ENCODE data around the gene KIF26A.

KIF26A gene

GRCh38 chr14:104184911-104185499, 46.6 kb downstream of the KIF26A start:
- Histone ChIP-seq H3K27me3 (ENCODE audit: control insufficient read depth, insufficient read depth, low read length) (no peaks in the 10 kb centered on the region), H3K4me1 (ENCODE audit: control insufficient read depth, insufficient read depth, low read length) (no peaks in the 10 kb centered on the region), H3K9me3 (ENCODE audit: control insufficient read depth, insufficient read depth, low read length) (no peaks in the 10 kb centered on the region), H3K9ac (ENCODE audit: low read depth, low read length) (no peak overlapping the region), H3K4me3 (ENCODE audit: low read depth, low read length) (no peak overlapping the region), H3K36me3 (ENCODE audit: control insufficient read depth, insufficient read depth, low read length) (peaks cover 3% of the 10 kb centered on the region)

GRCh38 chr14:104185916-104186495, 47.6 kb downstream of the KIF26A start:
- Histone ChIP-seq H3K27me3 (ENCODE audit: control insufficient read depth, insufficient read depth, low read length) (no peaks in the 10 kb centered on the region), H3K9me3 (ENCODE audit: control insufficient read depth, insufficient read depth, low read length) (no peaks in the 10 kb centered on the region), H3K4me1 (ENCODE audit: control insufficient read depth, insufficient read depth, low read length) (no peaks in the 10 kb centered on the region), H3K9ac (ENCODE audit: low read depth, low read length) (no peak overlapping the region), H3K36me3 (ENCODE audit: control insufficient read depth, insufficient read depth, low read length) (no peaks in the 10 kb centered on the region), H3K4me3 (ENCODE audit: low read depth, low read length) (no peak overlapping the region)

GRCh38 chr14:104186575-104186974, 48.2 kb downstream of the KIF26A start:
- H3K4me3 ChIP-seq (ENCODE audit: low read depth, low read length), result no peak overlapping the region
- no peaks in the 10 kb centered on the region for H3K36me3 ChIP-seq (ENCODE audit: control insufficient read depth, insufficient read depth, low read length)
- H3K27me3 ChIP-seq (ENCODE audit: control insufficient read depth, insufficient read depth, low read length), result no peaks in the 10 kb centered on the region
- H3K4me1 ChIP-seq (ENCODE audit: control insufficient read depth, insufficient read depth, low read length), result no peaks in the 10 kb centered on the region
- no peaks in the 10 kb centered on the region for H3K9me3 ChIP-seq (ENCODE audit: control insufficient read depth, insufficient read depth, low read length)
- H3K9ac ChIP-seq (ENCODE audit: low read depth, low read length), result no peak overlapping the region

- no peak overlapping the region for H3K4me3 ChIP-seq (ENCODE audit: low read depth, low read length)
- H3K36me3 ChIP-seq (ENCODE audit: control insufficient read depth, insufficient read depth, low read length), result no peaks in the 10 kb centered on the region
- no peaks in the 10 kb centered on the region for H3K9me3 ChIP-seq (ENCODE audit: control insufficient read depth, insufficient read depth, low read length)
- no peak overlapping the region for H3K9ac ChIP-seq (ENCODE audit: low read depth, low read length)
- no peaks in the 10 kb centered on the region for H3K4me1 ChIP-seq (ENCODE audit: control insufficient read depth, insufficient read depth, low read length)
- H3K27me3 ChIP-seq (ENCODE audit: control insufficient read depth, insufficient read depth, low read length), result no peaks in the 10 kb centered on the region
Observed at GRCh38 chr14:104187121-104187889, 48.9 kb downstream of the KIF26A start.

GRCh38 chr14:104187931-104188726, 49.7 kb downstream of the KIF26A start:
- Histone ChIP-seq H3K4me3 (ENCODE audit: low read depth, low read length) (no peak overlapping the region), H3K36me3 (ENCODE audit: control insufficient read depth, insufficient read depth, low read length) (no peaks in the 10 kb centered on the region), H3K9ac (ENCODE audit: low read depth, low read length) (no peak overlapping the region), H3K4me1 (ENCODE audit: control insufficient read depth, insufficient read depth, low read length) (no peaks in the 10 kb centered on the region), H3K27me3 (ENCODE audit: control insufficient read depth, insufficient read depth, low read length) (no peaks in the 10 kb centered on the region), H3K9me3 (ENCODE audit: control insufficient read depth, insufficient read depth, low read length) (no peaks in the 10 kb centered on the region)

GRCh38 chr14:104188727-104189400, 50.5 kb downstream of the KIF26A start:
- Histone ChIP-seq H3K9me3 (ENCODE audit: control insufficient read depth, insufficient read depth, low read length) (no peaks in the 10 kb centered on the region), H3K4me1 (ENCODE audit: control insufficient read depth, insufficient read depth, low read length) (no peaks in the 10 kb centered on the region), H3K27me3 (ENCODE audit: control insufficient read depth, insufficient read depth, low read length) (no peaks in the 10 kb centered on the region), H3K9ac (ENCODE audit: low read depth, low read length) (no peak overlapping the region), H3K4me3 (ENCODE audit: low read depth, low read length) (no peak overlapping the region), H3K36me3 (ENCODE audit: control insufficient read depth, insufficient read depth, low read length) (no peaks in the 10 kb centered on the region)

- Histone ChIP-seq H3K4me1 (ENCODE audit: control insufficient read depth, insufficient read depth, low read length) (no peaks in the 10 kb centered on the region), H3K36me3 (ENCODE audit: control insufficient read depth, insufficient read depth, low read length) (no peaks in the 10 kb centered on the region), H3K27me3 (ENCODE audit: control insufficient read depth, insufficient read depth, low read length) (no peaks in the 10 kb centered on the region)
Observed at GRCh38 chr14:104189629-104190335, 51.4 kb downstream of the KIF26A start.

GRCh38 chr14:104190396-104191000, 52.1 kb downstream of the KIF26A start:
- H3K27me3 ChIP-seq (ENCODE audit: control insufficient read depth, insufficient read depth, low read length), result no peaks in the 10 kb centered on the region
- no peaks in the 10 kb centered on the region for H3K4me1 ChIP-seq (ENCODE audit: control insufficient read depth, insufficient read depth, low read length)
- no peak overlapping the region for H3K9ac ChIP-seq (ENCODE audit: low read depth, low read length)

More at GRCh38 chr14:104189629-104190335, 51.4 kb downstream of the KIF26A start:
- no peak overlapping the region for H3K4me3 ChIP-seq (ENCODE audit: low read depth, low read length)
- no peaks in the 10 kb centered on the region for H3K9me3 ChIP-seq (ENCODE audit: control insufficient read depth, insufficient read depth, low read length)
- no peak overlapping the region for H3K9ac ChIP-seq (ENCODE audit: low read depth, low read length)

GRCh38 chr14:104191409-104191997, 53.1 kb downstream of the KIF26A start:
- Histone ChIP-seq H3K4me3 (ENCODE audit: low read depth, low read length) (no peak overlapping the region), H3K36me3 (ENCODE audit: control insufficient read depth, insufficient read depth, low read length) (no peaks in the 10 kb centered on the region), H3K27me3 (ENCODE audit: control insufficient read depth, insufficient read depth, low read length) (no peaks in the 10 kb centered on the region), H3K9ac (ENCODE audit: low read depth, low read length) (no peak overlapping the region), H3K9me3 (ENCODE audit: control insufficient read depth, insufficient read depth, low read length) (no peaks in the 10 kb centered on the region), H3K4me1 (ENCODE audit: control insufficient read depth, insufficient read depth, low read length) (no peaks in the 10 kb centered on the region)

More at GRCh38 chr14:104190396-104191000, 52.1 kb downstream of the KIF26A start:
- Histone ChIP-seq H3K4me3 (ENCODE audit: low read depth, low read length) (no peak overlapping the region), H3K9me3 (ENCODE audit: control insufficient read depth, insufficient read depth, low read length) (no peaks in the 10 kb centered on the region), H3K36me3 (ENCODE audit: control insufficient read depth, insufficient read depth, low read length) (no peaks in the 10 kb centered on the region)

GRCh38 chr14:104192146-104192882, 53.9 kb downstream of the KIF26A start:
- Histone ChIP-seq H3K9me3 (ENCODE audit: control insufficient read depth, insufficient read depth, low read length) (no peaks in the 10 kb centered on the region), H3K9ac (ENCODE audit: low read depth, low read length) (no peak overlapping the region), H3K4me3 (ENCODE audit: low read depth, low read length) (no peak overlapping the region), H3K4me1 (ENCODE audit: control insufficient read depth, insufficient read depth, low read length) (no peaks in the 10 kb centered on the region), H3K27me3 (ENCODE audit: control insufficient read depth, insufficient read depth, low read length) (no peaks in the 10 kb centered on the region), H3K36me3 (ENCODE audit: control insufficient read depth, insufficient read depth, low read length) (no peaks in the 10 kb centered on the region)
